ENCODE results near the gene RNPEPL1.
A peak's percentile ranks its signal among the peaks of the same experiment; 100 is the strongest.
"Not testable (repeated sequence)": the region's sequence is repeated elsewhere in the genome, so short reads cannot be mapped to it uniquely, and the experiment has no call there.

Gene RNPEPL1, protein sequence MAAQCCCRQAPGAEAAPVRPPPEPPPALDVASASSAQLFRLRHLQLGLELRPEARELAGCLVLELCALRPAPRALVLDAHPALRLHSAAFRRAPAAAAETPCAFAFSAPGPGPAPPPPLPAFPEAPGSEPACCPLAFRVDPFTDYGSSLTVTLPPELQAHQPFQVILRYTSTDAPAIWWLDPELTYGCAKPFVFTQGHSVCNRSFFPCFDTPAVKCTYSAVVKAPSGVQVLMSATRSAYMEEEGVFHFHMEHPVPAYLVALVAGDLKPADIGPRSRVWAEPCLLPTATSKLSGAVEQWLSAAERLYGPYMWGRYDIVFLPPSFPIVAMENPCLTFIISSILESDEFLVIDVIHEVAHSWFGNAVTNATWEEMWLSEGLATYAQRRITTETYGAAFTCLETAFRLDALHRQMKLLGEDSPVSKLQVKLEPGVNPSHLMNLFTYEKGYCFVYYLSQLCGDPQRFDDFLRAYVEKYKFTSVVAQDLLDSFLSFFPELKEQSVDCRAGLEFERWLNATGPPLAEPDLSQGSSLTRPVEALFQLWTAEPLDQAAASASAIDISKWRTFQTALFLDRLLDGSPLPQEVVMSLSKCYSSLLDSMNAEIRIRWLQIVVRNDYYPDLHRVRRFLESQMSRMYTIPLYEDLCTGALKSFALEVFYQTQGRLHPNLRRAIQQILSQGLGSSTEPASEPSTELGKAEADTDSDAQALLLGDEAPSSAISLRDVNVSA

DNA sequence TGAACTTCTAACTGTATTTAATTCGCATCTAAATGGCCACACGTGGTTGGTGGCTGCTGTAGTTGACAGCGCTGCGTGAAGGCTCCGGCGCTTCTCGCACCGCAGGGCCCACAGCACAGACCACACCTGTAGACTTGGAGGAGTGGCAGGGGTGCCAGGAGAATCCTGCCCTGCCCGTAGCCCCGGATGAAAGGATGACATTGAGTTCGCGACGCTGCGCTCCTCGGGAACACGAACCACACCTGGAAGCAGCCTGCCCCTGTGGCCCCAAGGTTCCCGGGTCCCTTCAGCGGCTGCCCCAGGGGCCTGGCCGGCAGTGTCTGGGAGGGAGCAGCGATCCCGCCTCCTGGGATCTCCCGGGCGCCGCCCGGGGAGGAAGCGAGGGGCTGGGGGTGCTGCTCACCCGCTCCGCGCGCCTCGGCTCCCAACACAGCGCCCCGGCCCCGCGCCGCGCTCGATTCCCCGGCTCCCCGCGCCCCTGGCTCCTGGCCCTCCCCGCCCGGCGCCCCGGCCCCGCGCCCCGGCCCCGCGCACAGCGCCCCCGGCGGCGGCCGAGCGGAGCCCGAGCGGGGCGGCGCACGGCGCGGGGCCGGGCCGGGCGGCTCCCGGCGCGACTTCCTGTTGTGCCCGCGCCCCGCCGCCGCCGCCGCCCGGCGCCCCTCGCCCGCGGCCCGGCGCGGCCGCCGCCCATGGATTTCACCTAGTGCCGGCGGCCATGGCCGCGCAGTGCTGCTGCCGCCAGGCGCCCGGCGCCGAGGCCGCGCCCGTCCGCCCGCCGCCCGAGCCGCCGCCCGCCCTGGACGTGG is at the start of gene RNPEPL1:
TSS of gene RNPEPL1 (plus strand) at position 613 of the 806 bp plus-strand sequence. CDS start at position 716, 103 bp downstream.
- DNase-seq, result peak; percentile 41

- no peak for DNase-seq
These were observed 49.3 kb upstream of the RNPEPL1 start for GRCh38 chr2:240518981-240519380.

- no peak for DNase-seq
These were observed 48.7 kb upstream of the RNPEPL1 start for GRCh38 chr2:240519396-240520129.

DNA sequence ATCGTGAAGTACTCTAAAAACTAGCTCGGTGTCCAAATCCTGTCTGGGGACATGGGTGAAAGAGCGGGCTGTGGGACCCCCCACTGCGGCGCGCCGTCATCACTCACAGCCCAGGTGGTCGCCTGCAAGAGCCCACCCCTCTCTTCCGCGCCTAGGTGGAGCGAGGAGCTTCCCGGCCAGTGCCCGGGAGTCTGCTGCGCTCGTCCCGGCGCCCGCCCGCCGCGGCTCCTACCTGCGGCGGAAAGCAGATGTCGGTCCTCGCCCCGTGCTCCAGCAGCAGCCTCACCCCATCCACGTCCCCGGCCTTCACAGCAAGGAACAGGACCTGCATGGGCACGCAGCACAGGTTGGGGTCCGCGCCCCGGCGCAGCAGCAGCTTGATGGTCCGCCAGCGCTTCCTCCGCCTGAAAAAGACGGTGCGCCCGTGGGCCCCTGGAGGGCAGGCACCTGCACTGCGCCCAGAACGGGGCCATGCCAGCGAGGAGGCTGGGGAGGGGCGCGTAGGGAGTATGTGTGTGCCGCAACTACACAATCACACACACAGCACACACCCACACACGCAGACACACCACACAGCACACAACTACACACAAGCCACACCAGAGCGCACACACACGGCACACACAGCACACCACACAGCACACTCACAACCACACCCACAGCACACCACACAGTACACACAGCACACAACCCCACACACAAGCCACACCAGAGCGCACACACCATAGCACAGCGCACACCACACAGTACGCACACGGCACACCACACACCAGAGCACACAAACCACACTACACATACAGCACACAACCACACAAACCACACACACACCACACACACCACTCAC is 47.9 kb upstream of the RNPEPL1 start:
- no peak for DNase-seq

- no peak for DNase-seq
These were observed 47.3 kb upstream of the RNPEPL1 start for GRCh38 chr2:240520974-240521350.

DNA sequence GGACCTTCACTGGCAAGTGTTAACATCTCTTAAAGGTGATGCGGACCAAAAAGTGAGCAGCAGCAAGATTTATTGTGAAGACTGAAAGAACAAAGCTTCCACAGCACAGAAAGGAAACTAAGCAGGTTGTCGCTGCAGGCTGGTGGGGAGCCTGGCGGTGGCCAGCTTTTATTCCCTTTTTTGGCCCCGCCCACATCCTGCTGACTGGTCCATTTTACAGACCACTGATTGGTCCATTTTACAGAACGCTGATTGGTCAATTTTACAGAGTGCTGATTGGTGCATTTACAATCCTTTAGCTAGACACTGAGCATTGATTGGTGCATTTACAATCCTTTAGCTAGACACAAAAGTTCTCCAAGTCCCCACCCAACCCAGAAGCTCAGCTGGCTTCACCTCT is 46.4 kb upstream of the RNPEPL1 start:
- DNase-seq, result not testable (repeated sequence)

DNA sequence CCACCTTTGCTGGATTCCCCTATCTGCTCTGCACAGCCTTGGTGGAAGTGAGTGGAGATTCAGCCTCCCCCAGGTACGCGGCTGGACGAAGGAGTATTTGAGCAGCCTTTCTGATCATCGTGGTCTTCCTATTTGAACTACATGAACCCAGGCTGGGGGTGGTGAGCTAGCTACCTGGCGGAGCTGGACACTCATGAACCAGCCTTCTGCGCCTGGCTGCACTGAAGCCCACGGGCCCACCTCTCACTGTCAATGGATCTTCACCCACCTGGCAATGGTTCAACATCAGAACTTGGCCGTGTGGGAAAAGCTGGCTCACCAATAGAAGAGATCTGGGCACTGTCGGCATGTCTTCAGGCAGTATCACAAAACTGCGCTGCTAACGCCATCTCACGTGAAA is 45.9 kb upstream of the RNPEPL1 start:
- DNase-seq, result no peak

- DNase-seq, result no peak
These were observed 44.6 kb upstream of the RNPEPL1 start for GRCh38 chr2:240523451-240524281.

DNA sequence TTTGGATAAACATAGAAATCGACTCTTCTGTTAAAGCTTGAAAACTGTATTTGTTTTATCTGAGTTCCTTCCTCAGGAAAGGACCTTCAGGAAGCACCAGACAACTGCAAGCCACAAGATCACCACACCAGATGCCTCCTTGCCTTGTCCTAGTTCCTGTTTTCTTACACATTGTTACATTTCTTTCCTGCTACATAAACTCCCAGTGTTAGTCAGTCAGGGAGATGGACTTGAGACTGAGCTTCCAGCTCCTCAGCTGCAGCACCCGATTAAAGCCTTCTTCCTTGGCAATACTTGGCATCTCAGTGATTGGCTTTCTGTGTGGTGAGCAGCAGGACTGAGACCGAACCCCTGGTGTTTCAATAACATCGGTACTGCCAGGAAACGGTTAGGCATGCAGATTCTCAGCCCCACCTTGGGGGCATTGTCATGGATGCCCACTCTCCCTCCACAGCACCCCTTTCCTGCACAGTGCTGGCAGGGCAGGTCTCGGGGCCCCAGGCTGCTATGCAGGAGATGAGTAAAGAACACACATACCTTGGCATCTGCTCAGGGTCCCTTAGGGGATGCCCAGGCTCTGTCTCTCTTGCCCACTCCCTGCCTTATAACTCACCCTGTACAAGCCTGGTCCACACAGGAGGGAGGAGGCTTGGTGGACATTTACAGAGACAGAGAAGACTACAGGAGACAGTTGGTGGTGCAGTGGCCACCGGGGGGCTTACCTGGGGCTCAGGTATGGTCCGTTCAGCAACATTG is 43.1 kb upstream of the RNPEPL1 start:
- DNase-seq, result no peak

GRCh38 chr2:240525802-240526201 is 42.5 kb upstream of the RNPEPL1 start:
- DNase-seq, result no peak

DNA sequence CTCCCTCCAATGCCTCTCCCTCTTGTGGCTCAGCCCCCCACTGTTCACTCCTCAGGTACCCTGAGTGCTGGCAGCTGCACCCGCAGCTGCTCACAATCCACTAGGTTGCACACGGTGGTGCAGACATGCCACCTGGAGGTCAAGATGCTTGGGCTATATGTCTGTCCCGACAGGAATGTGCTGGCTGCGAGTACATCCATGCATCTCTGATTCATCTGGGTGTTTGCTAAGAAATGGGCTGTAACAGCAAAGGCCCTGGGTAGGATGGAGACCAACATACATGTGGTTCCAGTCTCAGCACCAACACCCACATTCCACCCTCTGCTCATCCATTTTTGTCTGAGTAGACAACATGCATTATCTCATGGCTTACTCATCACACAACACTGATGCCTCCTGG is 41.8 kb upstream of the RNPEPL1 start:
- no peak for DNase-seq

GRCh38 chr2:240527153-240527750 is 41.0 kb upstream of the RNPEPL1 start:
- DNase-seq, result no peak

DNA sequence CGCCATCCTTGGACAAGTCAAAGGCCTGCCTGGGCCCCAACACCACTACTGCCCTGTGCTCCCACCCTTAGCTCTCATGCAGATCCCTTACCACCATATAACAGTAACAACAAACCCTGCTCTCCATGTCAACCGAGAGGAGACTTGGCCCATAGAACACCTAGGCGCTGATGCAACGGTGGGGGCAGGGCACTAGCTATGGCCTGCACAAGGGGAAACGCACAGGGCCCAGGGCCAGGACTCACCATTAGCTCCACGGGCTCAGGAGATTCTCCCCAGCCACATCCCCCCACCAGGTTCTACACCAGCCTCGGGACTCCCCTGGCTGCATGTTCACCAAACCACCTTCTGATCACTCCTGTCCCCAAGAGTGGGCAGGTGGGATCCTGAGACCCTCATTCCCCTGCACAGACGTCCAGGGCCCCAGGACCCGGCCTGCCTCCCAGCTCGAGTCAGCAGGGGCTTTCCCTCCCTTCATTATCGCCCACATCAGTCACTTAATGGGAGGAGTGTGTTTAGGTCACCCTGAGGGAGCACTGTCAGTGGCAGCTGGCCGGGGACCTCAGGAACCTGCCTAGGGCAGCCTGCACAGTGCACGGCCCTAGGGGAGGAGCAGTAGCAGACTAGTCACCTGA is 39.8 kb upstream of the RNPEPL1 start:
- no peak for DNase-seq

DNA sequence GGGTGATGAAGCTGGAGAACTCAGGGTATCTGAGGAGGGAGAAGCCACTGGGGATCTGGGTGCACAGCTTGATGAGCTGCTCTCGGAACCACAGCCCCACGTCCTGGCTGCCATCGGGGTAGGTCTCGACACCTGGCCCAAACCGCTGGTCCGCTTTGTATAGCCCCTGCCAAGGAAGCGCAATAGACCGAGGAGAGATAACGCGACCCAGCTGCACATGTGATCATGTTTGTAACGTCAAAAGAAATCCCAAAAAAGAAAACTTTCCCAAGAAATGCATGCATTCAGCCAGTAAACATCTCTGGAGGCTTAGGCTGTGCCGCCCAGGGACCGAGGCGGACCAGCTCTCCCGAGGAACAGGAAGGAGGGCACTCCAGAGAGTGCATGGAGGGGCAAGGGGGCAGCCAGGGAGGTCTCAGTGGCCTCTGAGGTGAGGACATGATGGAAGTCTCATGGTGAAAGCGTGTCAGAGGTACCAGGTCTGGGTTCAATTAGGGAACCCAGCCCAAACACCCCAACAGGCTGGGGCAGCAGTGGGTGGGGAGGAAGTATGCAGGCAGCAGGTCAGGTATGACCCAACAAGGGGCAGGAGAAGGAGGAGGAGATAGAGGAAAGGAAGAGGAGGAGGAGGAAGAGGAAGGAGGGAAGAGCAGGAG is 38.8 kb upstream of the RNPEPL1 start:
- DNase-seq, result no peak

DNA sequence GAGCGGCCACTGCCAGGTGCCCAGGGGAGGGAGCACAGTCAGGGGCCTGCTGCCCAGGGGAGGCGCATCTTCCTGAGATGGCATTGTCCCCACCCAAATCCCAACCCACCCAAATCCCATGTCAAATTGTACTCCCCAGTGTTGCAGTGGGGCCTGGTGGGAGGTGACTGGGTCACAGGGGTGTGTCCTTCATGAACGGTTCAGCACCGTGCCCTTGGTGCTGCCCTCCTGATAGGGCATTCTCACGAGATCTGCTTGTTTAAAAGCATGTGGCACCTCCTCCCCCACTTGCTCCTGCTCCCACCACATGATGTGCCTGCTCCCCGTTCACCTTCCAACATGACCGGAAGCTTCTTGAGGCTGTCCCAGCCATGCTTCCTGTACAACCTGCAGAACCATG is 38.1 kb upstream of the RNPEPL1 start:
- DNase-seq, result no peak

DNA sequence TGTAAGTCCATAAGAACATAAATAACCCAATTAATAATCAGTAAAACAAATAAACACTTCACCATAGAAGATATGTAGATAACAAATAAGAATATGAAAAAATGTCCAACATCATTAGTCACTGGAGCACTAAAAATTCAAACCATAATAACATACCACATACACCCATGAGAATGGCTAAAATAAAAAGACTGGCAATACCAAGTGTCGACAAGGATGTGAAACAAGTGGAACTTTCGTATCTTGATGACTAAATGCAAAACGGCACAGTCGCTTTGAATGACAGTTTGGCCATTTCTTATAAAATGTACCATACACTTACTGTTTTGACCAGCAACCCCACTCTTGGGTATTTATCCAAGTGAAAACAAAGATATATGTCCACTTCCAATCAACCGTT is 37.2 kb upstream of the RNPEPL1 start:
- no peak for DNase-seq

GRCh38 chr2:240532031-240532775 is 36.1 kb upstream of the RNPEPL1 start:
- DNase-seq, result no peak

Data from NCI-H1092 treated with DMSO at 0.1 percent for 48 hours (cell line).